H9 (cell line): Measurements from ENCODE around the gene CCL3. TPM values are rescaled to one million over a fixed set of nuclear protein-coding genes. Genes with fewer than 3 reads are reported as not detected.
"Not testable (repeated sequence)": the region's sequence is repeated elsewhere in the genome, so short reads cannot be mapped to it uniquely, and the experiment has no call there.

ENCODE experiments used
- DNase-seq: peaks from one replicate; pipeline ENCODE4 v3.0.0-alpha.2; 2017
- H2AFZ ChIP-seq: one replicate; pipeline ENCODE4 v1.6.1; 2013; ENCODE audit warnings: mild to moderate bottlenecking, low read length, control low read depth, moderate library complexity
- H2AK5ac ChIP-seq: 2 replicates; pipeline ENCODE4 v1.6.1; 2013; ENCODE audit warnings: low read length, control low read depth, mixed read lengths; ENCODE audit not compliant: insufficient read length
- H2BK120ac ChIP-seq: one replicate; pipeline ENCODE4 v1.6.1; 2013; ENCODE audit warnings: low read depth, mild to moderate bottlenecking, low read length, control low read depth, inconsistent platforms; ENCODE audit not compliant: poor library complexity, severe bottlenecking
- H2BK12ac ChIP-seq: 2 replicates; pipeline ENCODE4 v1.6.1; 2013; ENCODE audit warnings: low read length, control low read depth, mixed read lengths, low read depth; ENCODE audit not compliant: insufficient read length
- H2BK15ac ChIP-seq: 2 replicates; pipeline ENCODE4 v1.6.1; 2013; ENCODE audit warnings: low read depth, low read length, control low read depth
- H2BK20ac ChIP-seq: one replicate; pipeline ENCODE4 v1.6.1; 2013; ENCODE audit warnings: low read depth, mild to moderate bottlenecking, low read length, control low read depth, inconsistent platforms; ENCODE audit not compliant: poor library complexity, severe bottlenecking
- H2BK5ac ChIP-seq: 2 replicates; pipeline ENCODE4 v1.6.1; 2013; ENCODE audit warnings: low read length, control low read depth, mixed read lengths; ENCODE audit not compliant: insufficient read length
- H3K14ac ChIP-seq: 2 replicates; pipeline ENCODE4 v1.6.1; 2013; ENCODE audit warnings: low read length, control low read depth; ENCODE audit not compliant: insufficient read depth
- H3K18ac ChIP-seq: 2 replicates; pipeline ENCODE4 v1.6.1; 2013; ENCODE audit warnings: low read depth, mild to moderate bottlenecking, mixed read lengths, low read length, control low read depth; ENCODE audit not compliant: insufficient read length
- H3K23ac ChIP-seq: 2 replicates; pipeline ENCODE4 v1.6.1; 2013; ENCODE audit warnings: low read length, control low read depth, mixed read lengths, low read depth; ENCODE audit not compliant: insufficient read length
- H3K23me2 ChIP-seq: 2 replicates; pipeline ENCODE4 v1.6.1; 2013; ENCODE audit warnings: low read depth, mild to moderate bottlenecking, mixed read lengths, low read length, control low read depth; ENCODE audit not compliant: insufficient read length, poor library complexity, severe bottlenecking
- H3K27ac ChIP-seq: 2 replicates; pipeline ENCODE4 v1.5.1; 2013; ENCODE audit warnings: low read length, control low read depth, mixed read lengths, low read depth; ENCODE audit not compliant: insufficient read length
- H3K27me3 ChIP-seq: 2 replicates; pipeline ENCODE4 v1.6.1; 2013; ENCODE audit warnings: low read length, control low read depth, inconsistent platforms; ENCODE audit not compliant: insufficient read depth
- H3K4ac ChIP-seq: 2 replicates; pipeline ENCODE4 v1.6.1; 2013; ENCODE audit warnings: low read depth, mild to moderate bottlenecking, control low read depth, inconsistent platforms, low read length, moderate library complexity
- H3K4me1 ChIP-seq: 2 replicates; pipeline ENCODE4 v1.6.1; 2013; ENCODE audit warnings: low read length, control low read depth, inconsistent platforms; ENCODE audit not compliant: insufficient read depth
- H3K4me2 ChIP-seq: 2 replicates; pipeline ENCODE4 v1.6.1; 2013; ENCODE audit warnings: low read length, control low read depth, mixed read lengths; ENCODE audit not compliant: insufficient read length, insufficient read depth
- H3K56ac ChIP-seq: 2 replicates; pipeline ENCODE4 v1.6.1; 2013; ENCODE audit warnings: low read depth, mild to moderate bottlenecking, mixed read lengths, low read length, control low read depth; ENCODE audit not compliant: insufficient read length
- H3K79me1 ChIP-seq: 2 replicates; pipeline ENCODE4 v1.6.1; 2013; ENCODE audit warnings: low read depth, mild to moderate bottlenecking, moderate library complexity, low read length, control low read depth, inconsistent platforms; ENCODE audit not compliant: insufficient read depth, poor library complexity, severe bottlenecking
- H3K79me2 ChIP-seq: 2 replicates; pipeline ENCODE4 v1.6.1; 2013; ENCODE audit warnings: low read length, control low read depth, inconsistent platforms; ENCODE audit not compliant: insufficient read depth
- H3K9ac ChIP-seq: 2 replicates; pipeline ENCODE4 v1.6.1; 2013; ENCODE audit warnings: low read length, control low read depth, mixed read lengths; ENCODE audit not compliant: insufficient read length; ENCODE audit errors: extremely low read depth
- H3K9me3 ChIP-seq: one replicate; pipeline ENCODE4 v1.6.1; 2013; ENCODE audit warnings: low read depth, low read length, inconsistent platforms; ENCODE audit not compliant: control insufficient read depth
- H3T11ph ChIP-seq: one replicate; pipeline ENCODE4 v1.6.1; 2013; ENCODE audit warnings: mild to moderate bottlenecking, low read length, control low read depth, inconsistent platforms
- H4K20me1 ChIP-seq: one replicate; pipeline ENCODE4 v1.6.1; 2013; ENCODE audit not compliant: control insufficient read depth, insufficient read length, insufficient read depth
- H4K5ac ChIP-seq: 2 replicates; pipeline ENCODE4 v1.6.1; 2013; ENCODE audit warnings: low read depth, mild to moderate bottlenecking, mixed read lengths, low read length, control low read depth; ENCODE audit not compliant: insufficient read length
- H4K8ac ChIP-seq: replicated peaks from 2 replicates; pipeline ENCODE4 v1.6.1; 2013; ENCODE audit warnings: low read length, control low read depth, mixed read lengths, low read depth; ENCODE audit not compliant: insufficient read length
- H4K91ac ChIP-seq: 2 replicates; pipeline ENCODE4 v1.6.1; 2013; ENCODE audit warnings: low read depth, mild to moderate bottlenecking, moderate library complexity, mixed read lengths, low read length, control low read depth; ENCODE audit not compliant: insufficient read length
- H3K27ac Mint-ChIP-seq, 3 experiments: 2 replicates in 2 of 3; 3 replicates in 1 of 3; pipeline ENCODE4 v1.8.0; 2020 to 2021; ENCODE audit warnings: mixed read lengths in 3 of 3, mild to moderate bottlenecking in 1 of 3, moderate library complexity in 1 of 3
- H3K27me3 Mint-ChIP-seq: 2 replicates; pipeline ENCODE4 v1.8.0; 2021; ENCODE audit warnings: low read depth, mild to moderate bottlenecking, moderate library complexity, mixed read lengths
- H3K36me3 Mint-ChIP-seq, 3 experiments: 2 replicates in 2 of 3; 3 replicates in 1 of 3; pipeline ENCODE4 v1.8.0; 2020 to 2021; ENCODE audit warnings: low read depth in 3 of 3, mixed read lengths in 3 of 3; ENCODE audit not compliant: insufficient read depth in 1 of 3
- H3K4me1 Mint-ChIP-seq, 2 experiments: 2 replicates each; pipeline ENCODE4 v1.8.0; 2020; ENCODE audit warnings: mixed read lengths in 2 of 2
- H3K4me3 Mint-ChIP-seq, 2 experiments: 2 replicates in 1 of 2; 3 replicates in 1 of 2; pipeline ENCODE4 v1.8.0; 2020 to 2021; ENCODE audit warnings: mild to moderate bottlenecking in 2 of 2, mixed read lengths in 2 of 2, moderate library complexity in 1 of 2
- H3K9me3 Mint-ChIP-seq, 2 experiments: 2 replicates in 1 of 2; 3 replicates in 1 of 2; pipeline ENCODE4 v1.8.0; 2020; ENCODE audit warnings: mild to moderate bottlenecking in 2 of 2, mixed read lengths in 2 of 2, moderate library complexity in 1 of 2
- WGBS: extraction: QIAGEN DNeasy Blood & Tissue Kit; methylation state at CpG from one replicate; pipeline ENCODE4 v1.1.7; 2013; ENCODE audit warnings: missing lambda C conversion rate, low lambda C conversion rate, mixed read lengths; ENCODE audit not compliant: insufficient read length; ENCODE audit errors: extremely low coverage; 5-methylcytosine and 5-hydroxymethylcytosine counted together
- total RNA-seq: library from RNA; stranded (reverse); gene quantifications from 2 replicates; pipeline ENCODE4 v1.2.1, GENCODE V29; 2021

The CCL3 gene
- total RNA-seq, 1 experiment from 2014 or later: not detected

GRCh38 chr17:36114971-36115648, 25.2 kb upstream of the CCL3 start:
- H4K5ac ChIP-seq, H3T11ph ChIP-seq, H3K79me2 ChIP-seq, H2BK15ac ChIP-seq, H4K91ac ChIP-seq, H4K20me1 ChIP-seq, H3K79me1 ChIP-seq, H3K4me3 Mint-ChIP-seq, H2BK20ac ChIP-seq, H3K27me3 ChIP-seq, H2BK120ac ChIP-seq, H2AFZ ChIP-seq, H3K23me2 ChIP-seq, H3K4ac ChIP-seq, H3K4me1 ChIP-seq, H3K27ac Mint-ChIP-seq, H2AK5ac ChIP-seq, DNase-seq, H3K18ac ChIP-seq, H3K27ac ChIP-seq, H3K9ac ChIP-seq, H2BK12ac ChIP-seq, H4K8ac ChIP-seq, H2BK5ac ChIP-seq, H3K9me3 ChIP-seq, H3K4me2 ChIP-seq, H3K14ac ChIP-seq, H3K56ac ChIP-seq, H3K23ac ChIP-seq, H3K27me3 Mint-ChIP-seq: not testable (repeated sequence)
- WGBS: no CpG with 5 or more reads among the region's 5 CpGs
- Mint-ChIP-seq H3K9me3 (peaks cover 11 to 22% of the 10 kb centered on the region in 2 experiments), H3K36me3 (peaks cover 5 to 22% (median 7%) of the 10 kb centered on the region in 3 experiments), H3K4me1 (peaks cover 23 to 25% of the 10 kb centered on the region in 2 experiments)

- not testable (repeated sequence) for H3K9me3 ChIP-seq, H4K91ac ChIP-seq, H3K27ac ChIP-seq, H3T11ph ChIP-seq, H3K14ac ChIP-seq, H3K4me3 Mint-ChIP-seq, H3K23me2 ChIP-seq, H4K20me1 ChIP-seq, H3K27me3 ChIP-seq, H4K8ac ChIP-seq, H3K18ac ChIP-seq, H2BK15ac ChIP-seq, H4K5ac ChIP-seq, H3K23ac ChIP-seq, H3K9ac ChIP-seq, H2AFZ ChIP-seq, H2BK5ac ChIP-seq, H3K27me3 Mint-ChIP-seq, H3K79me1 ChIP-seq, H3K4me1 ChIP-seq, H2AK5ac ChIP-seq, H3K27ac Mint-ChIP-seq, H3K79me2 ChIP-seq, H3K4me2 ChIP-seq, H2BK20ac ChIP-seq, H2BK120ac ChIP-seq, DNase-seq, H2BK12ac ChIP-seq, H3K4ac ChIP-seq, H3K56ac ChIP-seq
- no CpG with 5 or more reads among the region's 1 CpG for WGBS
- peaks cover 19 to 28% of the 10 kb centered on the region in 2 experiments for H3K4me1 Mint-ChIP-seq
- H3K9me3 Mint-ChIP-seq: peaks cover 11 to 20% of the 10 kb centered on the region in 2 experiments
- H3K36me3 Mint-ChIP-seq: peaks cover 5 to 22% (median 7%) of the 10 kb centered on the region in 3 experiments
These were observed 23.2 kb upstream of the CCL3 start for GRCh38 chr17:36113131-36113530.
